Nephron progenitor cell (in vitro differentiated cells): ENCODE data around the gene NBEA.

Experiments used
- DNase-seq: peaks from one replicate; pipeline ENCODE4 v3.0.0; 2021
- H3K27ac Mint-ChIP-seq: 2 replicates; pipeline ENCODE4 v1.8.0; 2021; ENCODE audit warnings: mild to moderate bottlenecking, moderate library complexity, mixed read lengths
- H3K27me3 Mint-ChIP-seq: 2 replicates; pipeline ENCODE4 v1.8.0; 2021; ENCODE audit warnings: mild to moderate bottlenecking, low read depth, mixed read lengths; ENCODE audit not compliant: poor library complexity
- H3K36me3 Mint-ChIP-seq: 2 replicates; pipeline ENCODE4 v1.8.0; 2021; ENCODE audit warnings: low read depth, mixed read lengths
- H3K4me1 Mint-ChIP-seq: 2 replicates; pipeline ENCODE4 v1.8.0; 2021; ENCODE audit warnings: mixed read lengths
- H3K4me3 Mint-ChIP-seq: 2 replicates; pipeline ENCODE4 v1.8.0; 2021; ENCODE audit warnings: mild to moderate bottlenecking, moderate library complexity, mixed read lengths
- H3K9me3 Mint-ChIP-seq: 2 replicates; pipeline ENCODE4 v1.8.0; 2021; ENCODE audit warnings: mild to moderate bottlenecking, moderate library complexity, mixed read lengths
- TF ChIP-seq, protein P1 (sequence below): fragments of 200-600 bp; sonication (generic); IDR thresholded peaks from 2 replicates; pipeline ENCODE4 v1.5.0; 2021; ENCODE audit warnings: antibody characterized with exemption

The NBEA gene

DNA sequence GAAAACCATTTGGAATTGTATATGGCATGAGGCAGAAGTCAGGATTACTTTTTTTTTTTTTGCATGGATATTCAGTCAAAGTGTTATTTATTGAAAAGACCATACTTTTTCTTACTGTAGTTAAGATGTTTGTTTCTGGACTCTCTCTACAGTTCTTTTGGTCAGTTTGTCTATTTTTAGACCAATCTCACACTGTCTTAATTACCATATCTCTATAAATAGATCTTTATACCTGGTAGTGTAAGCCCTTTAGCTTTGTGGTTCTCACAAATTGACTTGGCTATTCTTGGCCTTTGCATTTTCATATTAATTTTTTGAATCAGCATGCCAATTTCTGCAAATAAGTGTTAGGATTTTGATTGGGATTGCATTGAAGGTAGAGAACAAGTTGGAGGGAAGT, 437.6 kb downstream of the NBEA start:
- no peaks in the 10 kb centered on the region for H3K36me3 Mint-ChIP-seq
- no peaks in the 10 kb centered on the region for H3K9me3 Mint-ChIP-seq
- H3K4me3 Mint-ChIP-seq = no peak overlapping the region
- no peak overlapping the region for H3K27ac Mint-ChIP-seq
- DNase-seq = no peak
- TF ChIP-seq, protein P1, sequence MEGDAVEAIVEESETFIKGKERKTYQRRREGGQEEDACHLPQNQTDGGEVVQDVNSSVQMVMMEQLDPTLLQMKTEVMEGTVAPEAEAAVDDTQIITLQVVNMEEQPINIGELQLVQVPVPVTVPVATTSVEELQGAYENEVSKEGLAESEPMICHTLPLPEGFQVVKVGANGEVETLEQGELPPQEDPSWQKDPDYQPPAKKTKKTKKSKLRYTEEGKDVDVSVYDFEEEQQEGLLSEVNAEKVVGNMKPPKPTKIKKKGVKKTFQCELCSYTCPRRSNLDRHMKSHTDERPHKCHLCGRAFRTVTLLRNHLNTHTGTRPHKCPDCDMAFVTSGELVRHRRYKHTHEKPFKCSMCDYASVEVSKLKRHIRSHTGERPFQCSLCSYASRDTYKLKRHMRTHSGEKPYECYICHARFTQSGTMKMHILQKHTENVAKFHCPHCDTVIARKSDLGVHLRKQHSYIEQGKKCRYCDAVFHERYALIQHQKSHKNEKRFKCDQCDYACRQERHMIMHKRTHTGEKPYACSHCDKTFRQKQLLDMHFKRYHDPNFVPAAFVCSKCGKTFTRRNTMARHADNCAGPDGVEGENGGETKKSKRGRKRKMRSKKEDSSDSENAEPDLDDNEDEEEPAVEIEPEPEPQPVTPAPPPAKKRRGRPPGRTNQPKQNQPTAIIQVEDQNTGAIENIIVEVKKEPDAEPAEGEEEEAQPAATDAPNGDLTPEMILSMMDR = no peak
- no peaks in the 10 kb centered on the region for H3K27me3 Mint-ChIP-seq
- peaks cover 5% of the 10 kb centered on the region for H3K4me1 Mint-ChIP-seq

DNA sequence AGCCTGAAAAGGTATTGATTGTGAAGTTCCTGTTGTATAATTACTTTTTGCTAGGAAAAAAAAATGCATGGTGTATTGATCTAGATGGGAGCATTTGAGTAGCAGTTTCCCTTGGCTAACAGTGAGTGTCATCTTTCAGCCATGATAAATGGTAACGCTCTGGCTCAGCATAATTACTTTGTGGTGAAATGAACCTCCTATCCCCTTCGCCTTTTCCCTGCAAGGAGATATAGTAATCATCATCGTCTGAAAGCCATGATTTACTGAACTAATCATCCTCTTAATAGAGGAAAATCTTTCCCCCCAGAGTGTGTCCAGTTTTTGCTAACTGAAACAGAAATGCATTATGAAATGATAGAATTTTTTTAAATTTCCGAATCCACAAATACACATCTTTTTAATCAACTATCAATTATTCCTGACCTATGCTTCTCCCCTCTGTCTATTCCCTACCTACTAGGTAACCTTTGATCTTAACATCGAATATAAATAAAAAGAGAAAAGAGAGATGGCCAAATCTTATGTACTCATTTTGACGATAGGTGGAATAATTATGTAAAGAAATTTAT, 445.7 kb downstream of the NBEA start:
- Mint-ChIP-seq H3K27me3 (no peaks in the 10 kb centered on the region), H3K27ac (no peak overlapping the region), H3K9me3 (no peaks in the 10 kb centered on the region), H3K4me1 (peaks cover 30% of the 10 kb centered on the region), H3K4me3 (no peak overlapping the region), H3K36me3 (no peaks in the 10 kb centered on the region)
- TF ChIP-seq, protein P1 = no peak
- DNase-seq = no peak

DNA sequence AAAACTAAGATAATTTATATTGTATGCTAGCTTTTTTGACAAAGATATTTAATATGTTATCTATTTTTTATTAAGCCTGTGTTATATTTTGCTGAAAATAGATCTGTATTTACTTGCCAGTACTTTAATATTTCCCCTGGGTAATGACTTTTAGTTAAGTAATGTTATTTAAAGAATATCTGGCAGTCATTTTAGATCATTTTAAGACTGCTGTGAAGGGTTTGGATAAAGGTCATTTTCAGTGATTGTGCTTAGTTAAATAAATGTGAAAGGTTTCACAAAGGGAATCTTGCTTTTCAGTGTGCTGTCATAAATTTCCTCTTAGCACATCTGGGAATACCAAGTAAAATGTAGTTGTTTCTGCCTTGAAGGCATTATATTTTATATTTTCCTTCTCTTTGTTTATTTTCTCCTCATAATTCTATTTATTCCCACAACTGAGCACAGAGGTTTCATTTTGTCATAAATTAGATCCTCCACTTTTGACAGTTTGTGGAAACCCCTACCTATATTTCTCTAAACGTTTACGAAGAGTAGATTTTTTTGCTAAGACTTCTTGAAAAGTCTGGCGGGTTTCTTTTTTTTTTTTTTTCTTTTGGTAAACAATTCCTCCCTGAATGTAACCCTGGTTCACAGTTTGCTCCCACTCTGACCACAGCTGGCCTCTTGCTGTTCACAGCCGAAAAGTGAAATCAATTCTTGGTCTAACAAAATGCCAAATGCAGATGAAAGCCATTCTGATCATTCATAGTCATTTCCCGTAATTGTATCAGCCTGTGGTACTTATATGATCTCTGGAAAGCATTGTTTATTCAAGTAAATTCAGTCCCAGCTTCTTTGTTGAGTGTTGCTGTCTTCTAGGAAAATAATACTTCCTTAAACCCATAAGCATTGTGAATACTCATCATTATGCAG, 446.6 kb downstream of the NBEA start:
- TF ChIP-seq, protein P1 = no peak
- Mint-ChIP-seq H3K9me3 (no peaks in the 10 kb centered on the region), H3K4me3 (no peak overlapping the region), H3K27me3 (no peaks in the 10 kb centered on the region), H3K4me1 (peaks cover 27% of the 10 kb centered on the region), H3K27ac (peak overlapping the region; percentile 89), H3K36me3 (no peaks in the 10 kb centered on the region)
- DNase-seq = no peak

DNA sequence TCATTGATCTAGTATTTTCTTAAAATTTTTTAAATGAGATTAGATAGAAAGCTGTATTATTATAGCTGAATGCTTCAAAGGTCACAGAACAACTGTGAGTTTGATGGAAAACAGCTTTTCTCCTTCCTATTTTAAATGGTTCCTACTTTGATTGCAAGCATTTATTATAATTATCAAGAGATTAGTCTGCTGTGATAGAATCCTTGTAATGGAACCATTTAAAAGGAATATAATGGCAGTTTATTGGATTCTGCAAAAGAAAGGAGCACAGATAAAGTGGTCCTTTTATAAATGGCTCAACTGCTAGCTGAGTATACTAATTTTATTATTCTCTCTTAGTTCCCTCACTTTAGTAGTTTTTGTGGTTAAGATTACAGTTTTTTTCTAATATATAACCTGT, 447.5 kb downstream of the NBEA start:
- no peaks in the 10 kb centered on the region for H3K27me3 Mint-ChIP-seq
- H3K4me1 Mint-ChIP-seq = peaks cover 27% of the 10 kb centered on the region
- TF ChIP-seq, protein P1 = no peak
- H3K4me3 Mint-ChIP-seq = no peak overlapping the region
- no peak for DNase-seq
- H3K36me3 Mint-ChIP-seq = no peaks in the 10 kb centered on the region
- no peak overlapping the region for H3K27ac Mint-ChIP-seq
- H3K9me3 Mint-ChIP-seq = no peaks in the 10 kb centered on the region

DNA sequence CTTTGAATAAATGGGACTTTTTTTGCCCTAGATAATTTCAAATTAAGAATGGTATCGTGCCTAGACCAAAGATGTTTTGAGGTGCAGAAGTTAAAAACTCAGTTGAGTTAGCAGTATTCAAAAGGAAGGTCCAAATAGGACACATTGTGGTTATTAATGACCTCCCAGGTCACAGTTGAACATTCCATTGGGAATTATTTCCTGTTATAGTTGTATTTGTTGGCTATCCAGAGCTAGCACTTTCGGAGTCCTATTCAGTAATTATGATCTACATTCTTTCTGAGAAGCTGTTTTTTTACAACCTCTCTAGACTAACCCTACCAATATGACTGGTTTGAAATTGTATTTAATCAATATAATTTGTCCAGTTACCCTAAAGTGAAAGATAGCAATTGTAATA, 450.7 kb downstream of the NBEA start:
- TF ChIP-seq, protein P1 = no peak
- no peaks in the 10 kb centered on the region for H3K27me3 Mint-ChIP-seq
- no peak overlapping the region for H3K27ac Mint-ChIP-seq
- peaks cover under 1% of the 10 kb centered on the region for H3K9me3 Mint-ChIP-seq
- peaks cover 24% of the 10 kb centered on the region for H3K4me1 Mint-ChIP-seq
- no peak overlapping the region for H3K4me3 Mint-ChIP-seq
- H3K36me3 Mint-ChIP-seq = no peaks in the 10 kb centered on the region
- DNase-seq = no peak
